OCI-LY3 (cell line): ENCODE data around the gene POM121L2.

ENCODE experiments used
- H2AFZ ChIP-seq: fragments of 200-600, 300-600 bp; shearing (Covaris generic); 2 replicates; pipeline ENCODE4 v1.6.0; 2014; ENCODE audit warnings: antibody characterized with exemption, low read depth, low read length
- H3K27ac ChIP-seq: fragments of 200-600, 300-600 bp; sonication (generic); 2 replicates; pipeline ENCODE4 v1.5.1; 2014; ENCODE audit warnings: mild to moderate bottlenecking, low read length, moderate library complexity, mixed read lengths
- H3K27me3 ChIP-seq: fragments of 200-600, 300-600 bp; sonication (generic); 2 replicates; pipeline ENCODE4 v1.6.1; 2014; ENCODE audit warnings: low read depth, low read length, mixed read lengths
- H3K36me3 ChIP-seq: fragments of 200-600, 300-600 bp; sonication (generic); replicated peaks from 2 replicates; pipeline ENCODE3; 2014; ENCODE audit warnings: low read depth, low read length, mixed read lengths
- H3K4me1 ChIP-seq: fragments of 300-600, 200-600 bp; sonication (generic); 2 replicates; pipeline ENCODE4 v1.6.1; 2014; ENCODE audit warnings: low read length, mixed read lengths
- H3K4me2 ChIP-seq: fragments of 200-600, 300-600 bp; sonication (generic); 2 replicates; pipeline ENCODE4 v1.6.1; 2014; ENCODE audit warnings: low read length, mixed read lengths
- H3K4me3 ChIP-seq: fragments of 300-600, 200-600 bp; sonication (generic); 2 replicates; pipeline ENCODE4 v1.5.1; 2014; ENCODE audit warnings: antibody characterized with exemption, mild to moderate bottlenecking, low read length, moderate library complexity
- H3K79me2 ChIP-seq: fragments of 300-600, 200-600 bp; shearing (Covaris generic); 2 replicates; pipeline ENCODE4 v1.6.1; 2014; ENCODE audit warnings: mild to moderate bottlenecking, low read length, mixed read lengths
- H3K9ac ChIP-seq: fragments of 300-600, 200-600 bp; shearing (Covaris generic); 2 replicates; pipeline ENCODE4 v1.6.0; 2014; ENCODE audit warnings: mild to moderate bottlenecking, low read length, moderate library complexity
- H3K9me3 ChIP-seq: fragments of 200-600, 300-600 bp; shearing (Covaris generic); 2 replicates; pipeline ENCODE4 v1.6.1; 2014; ENCODE audit warnings: low read length, mixed read lengths; ENCODE audit not compliant: insufficient read depth
- H4K20me1 ChIP-seq: fragments of 200-600, 300-600 bp; sonication (generic); 2 replicates; pipeline ENCODE4 v1.6.1; 2016; ENCODE audit warnings: low read length, mixed read lengths; ENCODE audit not compliant: insufficient read depth
- EZH2phosphoT487 ChIP-seq: fragments of 200-600 bp; shearing (Covaris generic); IDR thresholded peaks from 2 replicates; pipeline ENCODE4 v1.6.1; 2018; ENCODE audit warnings: antibody characterized with exemption, mixed run types, low read depth
- TF ChIP-seq, protein P1 (sequence below): fragments of 200-600, 300-600 bp; sonication (generic); IDR thresholded peaks from 2 replicates; pipeline ENCODE4 v1.5.1; 2014; ENCODE audit warnings: antibody characterized with exemption, low read length, low read depth

POM121L2 gene

DNA sequence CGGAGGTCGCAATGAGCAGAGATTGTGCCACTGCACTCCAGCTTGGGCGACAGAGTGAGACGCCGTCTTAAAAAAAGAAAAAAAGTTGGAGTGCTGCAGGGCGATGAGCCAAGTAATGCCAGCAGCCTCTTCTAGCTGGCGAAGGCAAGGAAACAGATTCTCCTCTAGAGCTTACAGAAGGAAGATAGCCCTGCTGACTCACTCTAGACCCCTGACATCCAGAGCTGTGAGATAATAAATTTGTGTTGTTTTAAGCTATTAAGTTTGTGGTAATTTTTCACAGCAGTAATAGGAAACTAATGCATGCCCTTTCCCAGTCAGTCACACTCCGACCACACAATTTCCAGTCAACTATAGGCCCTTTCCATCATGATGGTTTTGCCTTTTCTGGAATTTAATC is 48.2 kb downstream of the POM121L2 start:
- TF ChIP-seq, protein P1, sequence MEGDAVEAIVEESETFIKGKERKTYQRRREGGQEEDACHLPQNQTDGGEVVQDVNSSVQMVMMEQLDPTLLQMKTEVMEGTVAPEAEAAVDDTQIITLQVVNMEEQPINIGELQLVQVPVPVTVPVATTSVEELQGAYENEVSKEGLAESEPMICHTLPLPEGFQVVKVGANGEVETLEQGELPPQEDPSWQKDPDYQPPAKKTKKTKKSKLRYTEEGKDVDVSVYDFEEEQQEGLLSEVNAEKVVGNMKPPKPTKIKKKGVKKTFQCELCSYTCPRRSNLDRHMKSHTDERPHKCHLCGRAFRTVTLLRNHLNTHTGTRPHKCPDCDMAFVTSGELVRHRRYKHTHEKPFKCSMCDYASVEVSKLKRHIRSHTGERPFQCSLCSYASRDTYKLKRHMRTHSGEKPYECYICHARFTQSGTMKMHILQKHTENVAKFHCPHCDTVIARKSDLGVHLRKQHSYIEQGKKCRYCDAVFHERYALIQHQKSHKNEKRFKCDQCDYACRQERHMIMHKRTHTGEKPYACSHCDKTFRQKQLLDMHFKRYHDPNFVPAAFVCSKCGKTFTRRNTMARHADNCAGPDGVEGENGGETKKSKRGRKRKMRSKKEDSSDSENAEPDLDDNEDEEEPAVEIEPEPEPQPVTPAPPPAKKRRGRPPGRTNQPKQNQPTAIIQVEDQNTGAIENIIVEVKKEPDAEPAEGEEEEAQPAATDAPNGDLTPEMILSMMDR, result no peak
- no peak for TF ChIP-seq EZH2phosphoT487

GRCh38 chr6:27260836-27261375 is 51.2 kb downstream of the POM121L2 start:
- H3K79me2 ChIP-seq, result no peaks in the 10 kb centered on the region
- TF ChIP-seq, protein P1, result no peak
- no peak for TF ChIP-seq EZH2phosphoT487
- H3K4me1 ChIP-seq, result no peaks in the 10 kb centered on the region
- H3K9me3 ChIP-seq, result no peaks in the 10 kb centered on the region
- H2AFZ ChIP-seq, result no peak overlapping the region
- H3K4me2 ChIP-seq, result no peak overlapping the region
- no peak overlapping the region for H3K4me3 ChIP-seq
- H3K27me3 ChIP-seq, result no peaks in the 10 kb centered on the region
- no peak overlapping the region for H3K27ac ChIP-seq
- no peak overlapping the region for H3K9ac ChIP-seq
- no peaks in the 10 kb centered on the region for H3K36me3 ChIP-seq
- H4K20me1 ChIP-seq, result no peaks in the 10 kb centered on the region

More for the DNA sequence above, 48.2 kb downstream of the POM121L2 start:
- Histone ChIP-seq H3K4me2 (no peak overlapping the region), H3K9me3 (no peaks in the 10 kb centered on the region), H3K79me2 (no peaks in the 10 kb centered on the region), H3K27ac (no peak overlapping the region), H3K36me3 (no peaks in the 10 kb centered on the region), H3K9ac (no peak overlapping the region), H3K4me1 (no peaks in the 10 kb centered on the region), H3K4me3 (no peak overlapping the region), H4K20me1 (no peaks in the 10 kb centered on the region), H2AFZ (no peak overlapping the region), H3K27me3 (no peaks in the 10 kb centered on the region)

DNA sequence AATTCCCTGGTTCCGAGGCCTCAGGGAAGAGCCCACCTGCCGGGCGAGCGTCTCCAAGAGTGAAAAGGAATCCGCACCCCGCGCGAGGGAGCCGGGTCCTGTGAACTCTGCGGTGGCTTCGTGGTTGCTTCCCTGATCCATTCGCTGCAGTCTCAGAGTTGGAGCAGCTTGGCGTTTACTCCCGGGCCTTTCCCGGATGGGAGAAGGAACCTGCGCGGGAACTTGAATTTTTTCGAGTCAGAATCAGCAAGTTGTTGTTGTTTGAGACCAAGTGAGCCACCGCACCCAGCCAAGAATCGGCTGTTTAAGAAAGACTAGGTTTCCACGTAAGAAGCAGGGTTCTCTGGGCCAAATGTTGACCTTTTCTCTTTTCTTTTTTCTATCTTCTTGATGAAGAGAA is 51.7 kb downstream of the POM121L2 start:
- Histone ChIP-seq H3K4me2 (no peak overlapping the region), H3K4me3 (no peak overlapping the region), H3K36me3 (no peaks in the 10 kb centered on the region), H3K27me3 (no peaks in the 10 kb centered on the region), H2AFZ (no peak overlapping the region), H3K4me1 (no peaks in the 10 kb centered on the region), H3K79me2 (no peaks in the 10 kb centered on the region), H4K20me1 (no peaks in the 10 kb centered on the region), H3K9ac (no peak overlapping the region), H3K27ac (no peak overlapping the region), H3K9me3 (no peaks in the 10 kb centered on the region)
- TF ChIP-seq EZH2phosphoT487, result no peak
- TF ChIP-seq, protein P1, result no peak
